Brain microvascular endothelial cell (primary cell): ENCODE data around the gene ALMS1.

ENCODE experiments used
- DNase-seq: peaks from one replicate; pipeline ENCODE4 v3.0.0-alpha.2; 2020
- H3K27ac ChIP-seq: fragments of 250-450 bp; sonication (Bioruptor Pico); 2 replicates; pipeline ENCODE4 v1.5.1; 2020; ENCODE audit warnings: mild to moderate bottlenecking, moderate library complexity
- H3K27me3 ChIP-seq: fragments of 250-450 bp; sonication (Bioruptor Pico); replicated peaks from 2 replicates; pipeline ENCODE4 v1.5.1; 2020; ENCODE audit warnings: mild to moderate bottlenecking
- H3K36me3 ChIP-seq: fragments of 250-450 bp; sonication (Bioruptor Pico); replicated peaks from 2 replicates; pipeline ENCODE4 v1.5.1; 2020; ENCODE audit warnings: mild to moderate bottlenecking
- H3K4me3 ChIP-seq: 2 replicates; pipeline ENCODE4 v1.5.1; 2011; ENCODE audit warnings: low read depth, mild to moderate bottlenecking, control low read depth, low read length, moderate library complexity
- CTCF ChIP-seq: IDR thresholded peaks from 2 replicates; pipeline ENCODE4 v1.5.1; 2011; ENCODE audit warnings: low read depth, mild to moderate bottlenecking, moderate library complexity, low read length, control low read depth, inconsistent platforms; ENCODE audit errors: missing control alignments
- in situ Hi-C: cut with HindIII; loops from 2 replicates; pipeline ENCODE4 v1.10.0; 2017; ENCODE audit warnings: low sequenced_read_pairs, low pct_ligation_motif_present

The ALMS1 gene

GRCh38 chr2:73386342-73386868 lies 769 bp downstream of the ALMS1 start:
- peak overlapping the region; percentile 91 for H3K4me3 ChIP-seq
- H3K27ac ChIP-seq: peak overlapping the region; percentile 57
- DNase-seq: no peak
- TF ChIP-seq CTCF: no peak
- in situ Hi-C loops: no loop called here
- H3K27me3 ChIP-seq: no peaks in the 10 kb centered on the region
- no peaks in the 10 kb centered on the region for H3K36me3 ChIP-seq

GRCh38 chr2:73386894-73387636 lies 1.4 kb downstream of the ALMS1 start:
- in situ Hi-C loops: no loop called here
- no peak overlapping the region for H3K27ac ChIP-seq

GRCh38 chr2:73402386-73403103 lies 16.9 kb downstream of the ALMS1 start:
- in situ Hi-C loops: no loop called here

More at GRCh38 chr2:73386894-73387636, 1.4 kb downstream of the ALMS1 start:
- H3K4me3 ChIP-seq: peak overlapping the region; percentile 91
- no peaks in the 10 kb centered on the region for H3K27me3 ChIP-seq
- DNase-seq: no peak
- H3K36me3 ChIP-seq: no peaks in the 10 kb centered on the region
- no peak for TF ChIP-seq CTCF

GRCh38 chr2:73403237-73403636 lies 17.6 kb downstream of the ALMS1 start:
- in situ Hi-C loops: no loop called here
- Histone ChIP-seq H3K36me3 (no peaks in the 10 kb centered on the region), H3K27me3 (no peaks in the 10 kb centered on the region), H3K27ac (no peak overlapping the region), H3K4me3 (no peak overlapping the region)
- no peak for DNase-seq
- no peak for TF ChIP-seq CTCF

More at GRCh38 chr2:73402386-73403103, 16.9 kb downstream of the ALMS1 start:
- Histone ChIP-seq H3K36me3 (no peaks in the 10 kb centered on the region), H3K27me3 (no peaks in the 10 kb centered on the region), H3K27ac (no peak overlapping the region), H3K4me3 (no peak overlapping the region)
- DNase-seq: no peak
- no peak for TF ChIP-seq CTCF

GRCh38 chr2:73404409-73404808 lies 18.8 kb downstream of the ALMS1 start:
- Histone ChIP-seq H3K36me3 (no peaks in the 10 kb centered on the region), H3K4me3 (no peak overlapping the region), H3K27ac (no peak overlapping the region), H3K27me3 (no peaks in the 10 kb centered on the region)
- no peak for TF ChIP-seq CTCF
- no peak for DNase-seq
- in situ Hi-C loops: no loop called here
